GM12878 (cell line): ENCODE results near the gene ANGPTL4. TPM values are rescaled to one million over a fixed set of nuclear protein-coding genes. Genes with fewer than 3 reads are reported as not detected.

ENCODE experiments used
- ATF3 ChIP-seq: IDR thresholded peaks from 2 replicates; pipeline ENCODE4 v1.6.1; 2011; ENCODE audit warnings: low read depth, mild to moderate bottlenecking, low read length, moderate library complexity, borderline replicate concordance; ENCODE audit errors: extremely low read depth
- CEBPZ ChIP-seq: fragments of 150-350 bp; IDR thresholded peaks from 2 replicates; pipeline ENCODE4 v1.6.1; 2016; ENCODE audit warnings: low read depth, low read length
- CHD4 ChIP-seq: fragments of 200-600 bp; sonication (generic); IDR thresholded peaks from 2 replicates; pipeline ENCODE4 v1.6.1; 2016; ENCODE audit warnings: mild to moderate bottlenecking
- ESRRA ChIP-seq: IDR thresholded peaks from 2 replicates; pipeline ENCODE4 v1.6.1; 2012; ENCODE audit warnings: mild to moderate bottlenecking, low read length, improper control_type of control experiment
- IKZF2 ChIP-seq, 2 experiments: fragments of 450-650 bp; IDR thresholded peaks; 2 replicates each; pipeline ENCODE4 v1.6.1; 2017; ENCODE audit warnings: mild to moderate bottlenecking in 2 of 2, moderate library complexity in 2 of 2
- MLLT1 ChIP-seq: fragments of 450-650 bp; IDR thresholded peaks from 2 replicates; pipeline ENCODE4 v1.6.1; 2016; ENCODE audit warnings: mild to moderate bottlenecking
- MYC ChIP-seq: IDR thresholded peaks from 2 replicates; pipeline ENCODE4 v1.6.1; 2011; ENCODE audit warnings: mild to moderate bottlenecking, low read length, moderate library complexity, inconsistent platforms; ENCODE audit not compliant: insufficient read depth, insufficient replicate concordance, insufficient read length, severe bottlenecking
- NFXL1 ChIP-seq: fragments of 450-650 bp; IDR thresholded peaks from 2 replicates; pipeline ENCODE4 v1.6.1; 2017; ENCODE audit warnings: antibody characterized with exemption, mild to moderate bottlenecking, borderline replicate concordance
- NFYA ChIP-seq: IDR thresholded peaks from 2 replicates; pipeline ENCODE4 v1.6.1; 2011; ENCODE audit warnings: low read depth, mild to moderate bottlenecking, low read length, improper control_type of control experiment, borderline replicate concordance
- NR2C1 ChIP-seq: fragments of 450-650 bp; IDR thresholded peaks from 2 replicates; pipeline ENCODE4 v1.6.1; 2017; ENCODE audit warnings: antibody characterized with exemption, mild to moderate bottlenecking, moderate library complexity
- PAX5 ChIP-seq: IDR thresholded peaks from 2 replicates; pipeline ENCODE4 v1.6.1; 2011; ENCODE audit warnings: low read depth, low read length, borderline replicate concordance
- PAX8 ChIP-seq: fragments of 450-650 bp; IDR thresholded peaks from 2 replicates; pipeline ENCODE4 v1.6.1; 2017; ENCODE audit warnings: mild to moderate bottlenecking, moderate library complexity
- POU2F2 ChIP-seq: IDR thresholded peaks from 3 replicates; pipeline ENCODE4 v1.6.1; 2011; ENCODE audit warnings: low read depth, mild to moderate bottlenecking, low read length, borderline replicate concordance
- RELB ChIP-seq: fragments of 450-650 bp; IDR thresholded peaks from 2 replicates; pipeline ENCODE4 v1.6.1; 2017; ENCODE audit warnings: low read depth, mild to moderate bottlenecking, moderate library complexity
- RFX5 ChIP-seq: IDR thresholded peaks from 2 replicates; pipeline ENCODE4 v1.6.1; 2011; ENCODE audit warnings: low read depth, low read length, improper control_type of control experiment
- SMARCA5 ChIP-seq: fragments of 450-650 bp; IDR thresholded peaks from 2 replicates; pipeline ENCODE4 v1.6.1; 2017; ENCODE audit warnings: mild to moderate bottlenecking
- SMC3 ChIP-seq: IDR thresholded peaks from 2 replicates; pipeline ENCODE4 v1.6.1; 2011; ENCODE audit warnings: low read length, improper control_type of control experiment, borderline replicate concordance
- SPI1 ChIP-seq: IDR thresholded peaks from 2 replicates; pipeline ENCODE4 v1.6.1; 2011; ENCODE audit warnings: low read depth, mild to moderate bottlenecking, low read length, moderate library complexity, borderline replicate concordance; ENCODE audit not compliant: insufficient read depth
- STAT3 ChIP-seq: IDR thresholded peaks from 2 replicates; pipeline ENCODE4 v1.6.1; 2011; ENCODE audit warnings: low read depth, low read length, improper control_type of control experiment
- TCF12 ChIP-seq: IDR thresholded peaks from 2 replicates; pipeline ENCODE4 v1.6.1; 2011; ENCODE audit warnings: low read depth, mild to moderate bottlenecking, low read length
- ZBED1 ChIP-seq: IDR thresholded peaks from 2 replicates; pipeline ENCODE4 v1.6.1; 2016; ENCODE audit warnings: borderline replicate concordance
- ZNF217 ChIP-seq: fragments of 450-650 bp; IDR thresholded peaks from 2 replicates; pipeline ENCODE4 v1.6.1; 2017; ENCODE audit warnings: antibody characterized with exemption, mild to moderate bottlenecking
- ZNF24 ChIP-seq: fragments of 450-650 bp; IDR thresholded peaks from 2 replicates; pipeline ENCODE4 v1.6.1; 2017; ENCODE audit warnings: antibody characterized with exemption, mild to moderate bottlenecking
- ZSCAN29 ChIP-seq: fragments of 450-650 bp; IDR thresholded peaks from 2 replicates; pipeline ENCODE4 v1.6.1; 2017; ENCODE audit warnings: mild to moderate bottlenecking, moderate library complexity
- ZZZ3 ChIP-seq: IDR thresholded peaks from 2 replicates; pipeline ENCODE4 v1.6.1; 2011; ENCODE audit warnings: low read depth; ENCODE audit not compliant: control insufficient read depth, insufficient read length
- polyA plus RNA-seq, 11 experiments: library from polyadenylated mRNA; depleted of rRNA in 4 of 11; unstranded in 6 of 11; stranded (reverse) in 5 of 11; fragments of >200 nt; fragmentation: Nextera tagmentation in 4 of 11; fragmentation: Illumina TruSeq in 1 of 11; extraction: Ambion mirVana in 4 of 11; extraction: Trizol in 1 of 11; gene quantifications; 1 replicate in 1 of 11; 2 replicates in 10 of 11; pipeline versions ENCODE4 v1.2.1 to v1.2.3, GENCODE V29; 2011 to 2016; ENCODE audit warnings: inconsistent platforms in 2 of 11, missing spikeins in 2 of 11, low read depth in 1 of 11
- total RNA-seq, 4 experiments: library from RNA; depleted of rRNA in 3 of 4; stranded (reverse); fragments of >200 nt in 3 of 4; fragmentation: Illumina TruSeq in 1 of 4; extraction: Trizol in 1 of 4; gene quantifications; 2 replicates each; pipeline versions ENCODE4 v1.2.1 to v1.2.3, GENCODE V29; 2013 to 2021

Gene ANGPTL4
- total and polyA plus RNA-seq, 10 of the 15 experiments (the other 5 are each of a cell fraction or from before 2014, with no cell fraction given), result 0.45 TPM; not detected in 9

- TF ChIP-seq ZSCAN29, result no peak
- peak; percentile 57 for TF ChIP-seq SMC3
- TF ChIP-seq RFX5, result peak; percentile 63; the same call in 1 of the 2 replicates
- peak; percentile 74; the same call in 1 of the 2 replicates for TF ChIP-seq SMARCA5
- no peak for TF ChIP-seq NFXL1
- TF ChIP-seq CEBPZ, result peak; percentile 60; the same call in 1 of the 2 replicates
- TF ChIP-seq ZZZ3, result no peak
- no peak for TF ChIP-seq RELB
- no peak for TF ChIP-seq PAX5
- no peak for TF ChIP-seq ZBED1
- no peak for TF ChIP-seq CHD4
- no peak for TF ChIP-seq ZNF24
- no peak for TF ChIP-seq ATF3
- TF ChIP-seq PAX8, result no peak
- TF ChIP-seq TCF12, result 0 out of 2 replicates have a peak, but pooled peaks have one; percentile 31
- no peak for TF ChIP-seq SPI1
- 0 out of 3 replicates have a peak, but pooled peaks have one; percentile 3 for TF ChIP-seq POU2F2
- TF ChIP-seq ESRRA, result no peak
- TF ChIP-seq STAT3, result no peak
- TF ChIP-seq MLLT1, result no peak
- 0 out of 2 replicates have a peak, but pooled peaks have one; percentile 26 for TF ChIP-seq NR2C1
- peak; percentile 18; the same call in 1 of the 2 replicates for TF ChIP-seq NFYA
- no peak for TF ChIP-seq MYC
- no peak for TF ChIP-seq IKZF2 (IDR thresholded peaks at IDR 0.05)
- 0 out of 2 replicates have a peak, but pooled peaks have one; percentile 62 for TF ChIP-seq ZNF217
Measured at GRCh38 chr19:8412783-8413628, 49.1 kb downstream of the ANGPTL4 start, which contains the start of gene MARCHF2 (continued).
